Stimulated activated naive CD8-positive, alpha-beta T cell treated with anti-CD3 and anti-CD28 coated beads, Interleukin-15, Interleukin-2, amounts not matched to agents 100 U/mL and 50 U/mL, for 24 hours (primary cell): ENCODE data around the gene CHFR.
"Not testable (repeated sequence)": the region's sequence is repeated elsewhere in the genome, so short reads cannot be mapped to it uniquely, and the experiment has no call there.

Experiments used
- ATAC-seq: fragments of 150-1000 bp; cut with Tn5 transposase; one replicate; pipeline ENCODE4 v1.10.0; 2021
- DNase-seq: peaks from one replicate; pipeline ENCODE4 v3.0.0; 2021

Gene CHFR

DNA sequence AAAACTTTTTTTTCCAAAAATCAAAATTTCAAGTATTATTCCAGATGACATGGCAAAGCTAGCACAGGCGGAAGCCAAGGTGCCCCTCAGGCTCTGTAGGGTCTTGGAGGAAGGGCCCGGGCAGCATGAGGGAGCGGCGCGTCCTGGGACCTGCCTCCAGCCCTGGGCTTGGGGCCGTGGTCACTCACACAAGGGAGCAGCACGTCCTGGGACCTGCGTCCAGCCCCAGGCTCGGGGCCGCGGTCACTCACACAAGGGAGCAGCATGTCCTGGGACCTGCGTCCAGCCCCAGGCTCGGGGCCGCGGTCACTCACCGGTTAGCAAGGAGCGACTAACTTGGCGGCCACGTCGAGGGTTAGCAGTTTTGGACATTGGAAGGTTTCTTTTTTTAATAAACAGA, 46.9 kb downstream of the CHFR start:
- ATAC-seq: no peak

DNA sequence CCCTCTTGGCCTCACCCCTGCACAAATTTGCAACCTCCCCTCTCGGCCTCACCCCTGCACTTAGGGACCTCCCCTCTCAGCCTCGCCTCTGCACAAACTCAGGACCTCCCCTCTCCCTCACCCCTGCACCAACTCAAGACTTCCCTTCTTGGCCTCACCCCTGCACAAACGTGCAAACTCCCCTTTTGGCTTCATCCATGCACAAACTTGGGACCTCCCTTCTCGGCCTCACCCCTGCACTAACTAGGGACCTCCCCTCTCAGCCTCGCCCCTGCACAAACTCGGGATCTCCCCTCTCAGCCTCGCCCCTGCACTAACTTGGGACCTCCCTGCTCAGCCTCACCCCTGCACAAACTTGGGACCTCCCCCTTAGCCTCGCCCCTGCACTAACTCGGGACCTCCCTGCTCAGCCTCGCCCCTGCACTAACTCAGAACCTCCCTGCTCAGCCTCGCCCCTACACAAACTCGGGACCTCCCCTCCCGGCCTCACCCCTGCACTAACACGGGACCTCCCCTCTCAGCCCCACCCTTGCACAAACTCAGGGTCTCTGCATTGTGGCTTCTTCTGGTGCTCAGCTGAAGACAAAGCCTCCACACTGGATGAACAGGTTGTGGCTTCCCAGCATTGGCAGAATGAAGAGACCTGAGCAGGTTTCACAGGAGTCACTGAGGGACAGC, 47.7 kb downstream of the CHFR start:
- DNase-seq (no peak), ATAC-seq (no peak)

More for the DNA sequence above, 46.9 kb downstream of the CHFR start:
- no peak for DNase-seq

DNA sequence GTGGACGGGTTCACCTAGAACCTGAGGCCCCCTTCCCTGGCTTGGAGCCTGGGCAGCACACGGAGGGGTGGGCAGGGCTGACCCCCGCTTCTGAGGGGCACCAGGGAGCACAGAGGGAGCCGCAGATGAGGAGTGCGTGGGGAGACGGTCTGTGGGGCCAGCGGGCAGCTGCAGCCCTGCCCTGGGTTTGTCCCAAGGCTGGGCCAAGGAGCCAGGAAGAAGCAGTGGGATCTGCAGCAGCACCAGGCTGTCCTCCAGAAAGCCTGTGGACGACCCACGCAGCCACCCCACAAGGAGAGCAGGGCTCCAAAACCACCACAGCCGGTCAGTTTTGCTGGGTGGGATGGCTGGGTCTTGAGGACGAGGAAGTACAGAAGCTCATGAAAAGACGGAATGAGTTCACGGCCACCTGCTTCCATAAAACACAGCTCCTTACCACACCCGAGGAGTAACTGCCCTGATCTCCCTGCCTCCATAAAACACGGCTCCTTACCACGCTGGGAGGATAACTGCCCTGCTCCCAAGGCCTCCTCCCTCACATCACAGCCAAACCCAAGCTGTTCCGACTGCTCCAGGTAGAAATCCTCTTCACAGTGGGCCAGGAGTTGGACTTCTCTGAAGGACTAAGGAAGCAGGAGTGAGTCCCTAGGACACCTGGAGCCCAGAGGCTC, 48.9 kb downstream of the CHFR start:
- no peak for ATAC-seq
- no peak for DNase-seq

DNA sequence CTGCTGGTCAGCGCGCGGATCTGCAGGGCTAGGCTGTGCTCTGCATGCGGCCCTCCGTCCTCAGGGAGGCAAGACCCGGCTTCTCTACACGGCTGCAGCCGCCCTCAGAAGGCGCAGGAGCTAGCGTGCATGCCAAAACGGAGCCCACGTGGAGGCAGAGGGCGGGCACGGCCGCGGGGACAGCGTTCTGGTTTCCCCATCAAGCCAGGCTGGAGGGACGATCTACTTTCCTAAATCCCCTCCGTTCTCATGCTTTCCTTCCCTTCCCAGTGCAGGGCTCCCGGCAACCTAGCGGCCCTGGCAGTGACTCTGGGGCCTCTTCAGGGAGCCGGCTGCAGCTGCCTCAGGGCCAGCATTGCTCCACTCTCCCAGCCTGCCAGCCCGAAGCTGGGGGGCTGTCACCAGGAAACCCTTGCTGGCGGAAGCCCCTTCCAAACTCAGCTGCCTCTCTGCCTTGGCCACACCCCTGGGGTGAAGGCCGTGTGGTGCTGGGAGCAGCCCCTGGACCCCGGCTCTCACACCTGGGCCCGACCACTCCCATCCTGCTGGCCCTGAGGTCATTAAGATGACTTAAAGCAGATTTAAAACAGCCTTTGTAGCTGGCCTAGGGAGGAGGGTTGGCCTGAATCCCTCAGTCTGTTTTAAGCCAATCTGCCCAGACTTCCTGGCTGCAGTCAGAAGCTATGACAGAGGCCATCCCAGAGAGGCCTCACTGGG, 49.6 kb downstream of the CHFR start:
- DNase-seq (no peak), ATAC-seq (no peak)

- ATAC-seq: no peak
- DNase-seq: no peak
Measured at GRCh38 chr12:132836795-132837331, 50.5 kb downstream of the CHFR start.

- not testable (repeated sequence) for DNase-seq, ATAC-seq
Measured at GRCh38 chr12:132836230-132836629, 51.2 kb downstream of the CHFR start.

DNA sequence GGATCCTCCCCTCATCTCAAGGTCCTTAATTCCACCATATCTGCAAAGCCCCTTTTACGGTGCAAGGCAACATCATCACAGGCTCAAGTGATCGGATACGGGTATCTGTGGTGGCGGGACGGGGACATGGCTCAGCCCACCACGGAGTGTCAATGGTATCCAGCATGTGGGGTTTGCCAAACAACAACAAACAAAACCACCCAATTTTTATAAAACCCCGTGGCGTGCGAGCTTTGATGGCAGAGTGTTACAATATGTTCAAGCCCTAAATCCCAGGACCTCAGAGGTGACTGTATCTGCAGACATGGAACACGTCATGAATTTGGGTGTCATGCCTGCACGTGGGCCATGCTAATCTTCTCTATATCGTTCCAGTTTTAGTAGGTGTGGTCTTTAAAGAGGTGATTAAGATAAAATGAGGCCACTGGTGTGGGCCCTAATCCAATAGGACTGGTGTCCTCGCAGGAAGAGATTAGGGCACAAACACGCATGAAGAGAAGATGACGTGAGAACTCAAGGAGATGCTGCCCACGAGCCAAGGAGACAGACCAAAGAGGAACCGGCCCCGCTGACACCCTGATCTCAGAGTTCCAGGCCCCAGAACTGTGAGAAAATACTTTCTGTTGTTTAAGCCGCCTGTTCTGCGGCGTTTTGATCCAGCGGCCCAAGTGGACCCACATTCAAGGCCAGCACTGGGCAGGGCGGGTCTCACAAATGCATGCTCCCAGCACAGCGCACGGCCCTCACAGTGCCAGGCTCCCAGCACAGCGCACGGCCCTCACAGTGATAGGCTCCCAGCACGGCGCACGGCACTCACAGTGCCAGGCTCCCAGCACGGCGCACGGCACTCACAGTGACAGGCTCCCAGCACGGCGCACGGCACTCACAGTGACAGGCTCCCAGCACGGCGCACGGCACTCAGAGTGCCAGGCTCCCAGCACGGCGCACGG, 52.1 kb downstream of the CHFR start:
- DNase-seq: no peak
- no peak for ATAC-seq

DNA sequence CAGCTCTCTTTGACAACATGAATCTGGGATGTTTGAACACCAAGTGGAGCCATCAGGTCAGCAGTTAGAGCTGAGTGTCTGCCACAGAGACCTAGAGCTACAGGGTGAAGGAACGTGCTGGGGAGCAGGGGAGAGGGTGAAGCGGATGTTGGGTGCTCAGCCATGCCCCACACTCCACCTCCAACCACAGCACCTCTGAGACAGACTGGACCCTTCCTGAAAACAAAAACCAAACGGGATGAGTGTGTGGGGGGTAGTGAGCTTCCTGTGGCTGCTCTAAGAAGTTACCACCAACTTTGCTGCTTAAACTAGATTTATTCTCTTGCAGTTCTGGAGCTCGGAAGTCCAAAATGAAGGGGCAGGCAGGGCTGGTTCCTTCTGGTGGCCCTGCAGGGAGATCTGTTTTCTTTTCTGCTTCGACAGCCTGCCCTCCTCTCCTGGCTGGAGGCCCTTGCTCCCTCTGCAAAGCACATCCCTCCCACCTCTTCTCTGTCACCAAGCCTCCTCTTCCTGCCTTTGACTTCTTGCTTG, 53.2 kb downstream of the CHFR start:
- peak; percentile 33 for DNase-seq
- peak; percentile 65 for ATAC-seq

- no peak for DNase-seq
- ATAC-seq: no peak
Measured at GRCh38 chr12:132833341-132833740, 54.1 kb downstream of the CHFR start.

GRCh38 chr12:132831771-132832170, 55.6 kb downstream of the CHFR start:
- ATAC-seq: no peak
- no peak for DNase-seq

DNA sequence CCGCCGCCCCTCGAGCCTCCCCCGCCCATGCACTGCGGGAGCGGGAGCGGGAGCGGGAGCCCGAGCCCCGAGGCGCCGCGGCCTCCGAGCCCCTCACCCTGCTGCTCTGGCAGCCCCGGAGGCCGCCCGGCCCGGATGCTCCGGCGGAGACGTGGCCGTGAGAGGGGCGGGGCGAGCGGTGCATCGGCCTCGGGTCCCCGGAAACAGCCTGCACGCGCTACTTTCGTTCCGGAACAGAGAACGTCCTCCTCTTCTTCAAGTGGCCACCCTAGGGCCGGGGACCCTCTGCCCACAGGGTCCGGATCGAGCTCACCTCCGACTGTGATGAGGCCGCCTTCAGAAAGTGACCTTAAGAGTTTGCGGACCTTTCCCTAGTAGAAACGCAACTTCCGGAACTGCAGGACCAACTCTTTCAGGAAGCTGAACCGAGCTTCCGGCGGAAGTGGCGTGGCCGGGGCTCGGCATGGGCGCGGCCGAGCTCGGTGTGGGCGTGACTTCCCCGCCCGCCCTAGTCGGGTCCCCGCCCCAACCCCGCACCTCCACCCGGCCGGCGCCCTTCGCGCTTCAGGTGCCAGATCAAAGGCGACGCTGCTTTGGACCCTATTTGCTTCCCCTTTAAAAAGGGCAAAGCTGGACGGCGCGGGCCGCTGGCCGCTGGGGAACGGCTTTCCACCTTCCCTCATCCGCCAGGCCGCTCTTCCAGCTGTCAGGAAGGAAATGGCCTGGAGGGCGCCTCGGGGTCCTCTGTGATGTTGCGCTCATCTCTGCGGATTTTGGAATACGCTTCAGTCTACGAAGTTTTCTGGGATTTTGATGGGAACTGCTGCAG, 58.5 kb downstream of the CHFR start, which contains the start of gene GOLGA3:
Gene GOLGA3, minus strand, starts transcription at position 164 of the 829 bp plus-strand sequence. CDS start 6,741 bp downstream, outside the sequence.
- peak; percentile 97 for DNase-seq
- peak; percentile 91 for ATAC-seq

DNA sequence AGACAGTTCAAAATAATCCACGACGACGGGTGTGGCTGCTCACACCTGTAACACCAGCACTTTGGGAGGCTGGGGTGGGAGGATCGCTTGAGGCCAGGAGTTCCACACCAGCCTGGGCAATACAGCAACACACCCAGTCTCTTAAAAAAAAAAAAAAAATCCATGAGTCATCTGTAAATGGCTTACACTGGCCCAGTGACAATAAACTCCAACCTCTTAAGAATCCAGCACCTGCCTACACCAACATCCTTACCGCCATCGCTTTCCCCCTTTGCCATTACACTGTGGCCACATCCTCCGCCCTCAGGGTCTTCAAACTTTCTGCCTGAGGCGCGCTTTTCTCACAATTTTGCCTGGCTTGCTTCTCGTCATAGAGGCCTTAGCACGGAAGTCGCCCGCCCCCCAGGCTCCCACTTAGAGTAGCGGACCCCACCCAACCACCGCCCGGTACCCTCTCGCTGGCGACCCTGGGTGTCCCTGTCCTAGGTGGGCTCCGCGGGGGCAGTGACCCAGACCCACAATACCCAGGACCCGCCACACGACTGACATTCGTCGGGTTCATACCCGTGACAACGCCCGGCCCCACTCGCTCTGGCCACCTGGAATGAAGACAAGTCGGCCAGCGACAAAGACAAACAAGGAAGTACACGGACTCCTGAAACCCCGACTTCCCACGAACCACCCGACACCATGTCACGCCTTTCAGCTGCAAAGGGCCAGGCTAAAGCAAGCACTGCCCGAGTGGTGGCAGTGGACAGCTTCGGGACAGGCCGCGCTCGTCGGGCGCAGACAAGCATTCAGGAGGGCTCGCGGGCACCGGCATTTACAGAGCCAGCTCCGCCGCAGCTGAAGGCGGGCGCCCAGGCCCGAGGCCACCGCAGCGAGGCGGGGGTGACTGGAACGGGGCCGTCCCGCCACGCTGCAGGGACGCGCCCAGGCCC, 59.4 kb downstream of the CHFR start:
- peak; percentile 42 for DNase-seq
- ATAC-seq: peak; percentile 39

GRCh38 chr12:132825861-132826260, 61.5 kb downstream of the CHFR start:
- ATAC-seq (no peak), DNase-seq (no peak)

- no peak for ATAC-seq
- DNase-seq: no peak
Measured at GRCh38 chr12:132825089-132825488, 62.3 kb downstream of the CHFR start.

DNA sequence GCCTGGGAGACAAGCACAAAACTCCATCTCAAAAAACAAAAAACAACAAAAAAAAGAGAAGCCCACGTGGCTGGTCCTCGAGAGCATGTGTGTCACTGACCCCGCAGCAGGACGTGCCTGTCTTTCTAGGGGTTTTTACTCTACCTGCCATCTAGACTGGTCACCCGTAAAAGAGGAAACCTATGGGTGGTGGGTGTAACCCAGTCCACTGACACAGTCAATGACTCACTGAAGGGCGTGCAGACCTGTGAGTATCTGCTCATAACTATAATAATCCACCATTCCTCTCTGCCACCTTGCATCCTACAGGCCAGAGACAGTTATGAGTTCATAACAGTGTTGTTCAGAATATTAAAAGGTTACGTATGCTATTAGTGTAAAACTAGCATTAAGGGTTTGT, 63.4 kb downstream of the CHFR start:
- ATAC-seq (no peak), DNase-seq (no peak)

DNA sequence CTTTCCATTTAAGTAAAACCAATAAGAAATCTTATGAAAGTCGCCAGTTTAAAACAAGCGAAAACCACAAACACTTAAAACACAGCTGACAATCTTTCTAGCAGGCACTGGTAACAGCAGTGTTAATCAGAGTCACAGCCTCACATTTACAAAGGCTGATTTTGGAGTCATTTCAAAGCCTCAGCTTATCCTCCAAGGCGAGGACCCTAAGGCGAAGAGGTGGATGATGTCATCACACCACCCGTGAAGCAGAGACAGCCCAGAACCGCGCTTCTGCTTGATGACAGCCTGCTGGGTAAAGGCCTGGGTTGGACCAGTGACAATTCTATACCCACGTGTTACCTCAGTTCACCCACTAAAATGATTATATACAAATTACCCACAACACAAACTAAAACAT, 68.8 kb downstream of the CHFR start:
- peak; percentile 17 for ATAC-seq

DNA sequence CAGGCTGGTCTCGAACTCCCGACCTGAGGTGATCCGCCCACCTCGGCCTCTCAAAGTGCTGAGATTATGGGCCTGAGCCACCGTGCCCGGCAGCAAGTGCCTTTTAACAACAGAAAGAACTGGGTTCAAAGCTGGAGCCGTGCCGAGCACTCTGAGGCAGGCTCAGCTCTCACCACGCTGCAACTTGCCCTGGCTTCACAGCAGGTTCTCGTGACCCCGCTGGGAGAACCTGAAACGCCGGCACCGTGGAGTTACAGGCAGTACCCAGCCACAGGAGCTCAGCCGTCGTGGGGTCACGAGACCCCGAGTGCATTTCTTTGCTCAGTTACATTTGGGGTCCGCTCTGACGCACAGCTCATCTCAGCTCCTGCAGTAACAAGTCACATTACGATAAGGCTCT, 73.2 kb downstream of the CHFR start:
- DNase-seq (no peak), ATAC-seq (no peak)

More for the DNA sequence above, 68.8 kb downstream of the CHFR start:
- no peak for DNase-seq

- DNase-seq (no peak), ATAC-seq (no peak)
Measured at GRCh38 chr12:132813443-132813842, 74.0 kb downstream of the CHFR start.

GRCh38 chr12:132812631-132813305, 74.6 kb downstream of the CHFR start:
- no peak for DNase-seq

More at GRCh38 chr12:132812631-132813305, 74.6 kb downstream of the CHFR start:
- no peak for ATAC-seq
